CD4-positive, CD25-positive, alpha-beta regulatory T cell (primary cell): Measurements from ENCODE around the gene PNMA6E. TPM values are rescaled to one million over a fixed set of nuclear protein-coding genes. Genes with fewer than 3 reads are reported as not detected.

Experiments
- ATAC-seq, 2 donors: fragments of 150-1000 bp; cut with Tn5 transposase; one replicate each; pipeline ENCODE4 v1.10.0; 2021; ENCODE audit warnings: low read depth in 2 of 2, moderate number of reproducible peaks in 2 of 2, moderate library complexity in 1 of 2
- DNase-seq, 3 donors: peaks; one replicate each; pipeline versions ENCODE4 v3.0.0 to v3.0.0-alpha.2; 2012 to 2022; ENCODE audit warnings: mixed read lengths in 1 of 3
- H3K27ac ChIP-seq: one replicate; pipeline ENCODE4 v1.7.0; 2013; ENCODE audit warnings: mild to moderate bottlenecking, low read length; ENCODE audit not compliant: insufficient read depth, poor library complexity, severe bottlenecking
- H3K27me3 ChIP-seq: one replicate; pipeline ENCODE4 v1.7.0; 2013; ENCODE audit warnings: low read length; ENCODE audit not compliant: control insufficient read depth, insufficient read depth
- H3K36me3 ChIP-seq: one replicate; pipeline ENCODE4 v1.7.0; 2013; ENCODE audit warnings: mild to moderate bottlenecking, low read length, moderate library complexity; ENCODE audit not compliant: control insufficient read depth, insufficient read depth
- H3K4me1 ChIP-seq: 2 replicates; pipeline ENCODE4 v1.7.0; 2013; ENCODE audit warnings: mild to moderate bottlenecking, low read length; ENCODE audit not compliant: insufficient read depth, control insufficient read depth, poor library complexity, severe bottlenecking
- H3K4me3 ChIP-seq: one replicate; pipeline ENCODE4 v1.7.0; 2013; ENCODE audit warnings: low read depth, mild to moderate bottlenecking, low read length, moderate library complexity
- H3K9me3 ChIP-seq, 2 experiments: 1 replicate in 1 of 2; 2 replicates in 1 of 2; pipeline ENCODE4 v1.7.0; 2013; ENCODE audit warnings: low read length in 2 of 2, mild to moderate bottlenecking in 1 of 2, moderate library complexity in 1 of 2; ENCODE audit not compliant: control insufficient read depth in 2 of 2
- H3K27ac Mint-ChIP-seq, 3 donors: one replicate each; pipeline ENCODE4 v1.8.0; 2020 to 2022; ENCODE audit warnings: mild to moderate bottlenecking in 3 of 3, mixed read lengths in 3 of 3, moderate library complexity in 2 of 3
- H3K27me3 Mint-ChIP-seq: one replicate; pipeline ENCODE4 v1.8.0; 2022; ENCODE audit warnings: mild to moderate bottlenecking, mixed read lengths
- H3K36me3 Mint-ChIP-seq: one replicate; pipeline ENCODE4 v1.8.0; 2020; ENCODE audit warnings: mixed read lengths
- H3K4me1 Mint-ChIP-seq, 4 donors: one replicate each; pipeline ENCODE4 v1.8.0; 2020 to 2022; ENCODE audit warnings: mixed read lengths in 4 of 4, mild to moderate bottlenecking in 1 of 4
- H3K4me3 Mint-ChIP-seq, 4 donors: one replicate each; pipeline ENCODE4 v1.8.0; 2020 to 2022; ENCODE audit warnings: mild to moderate bottlenecking in 4 of 4, mixed read lengths in 4 of 4, moderate library complexity in 3 of 4
- H3K9me3 Mint-ChIP-seq, 7 donors: one replicate each; pipeline ENCODE4 v1.8.0; 2020 to 2022; ENCODE audit warnings: mixed read lengths in 7 of 7, mild to moderate bottlenecking in 3 of 7, moderate library complexity in 2 of 7
- polyA plus RNA-seq, 4 donors: library from polyadenylated mRNA; unstranded; fragments of 300-500 nt; fragmentation: Illumina TruSeq; gene quantifications; one replicate each; pipeline ENCODE4 v1.2.3, GENCODE V29; 2021
- total RNA-seq: library from RNA; stranded (reverse); gene quantifications from one replicate; pipeline ENCODE4 v1.2.3, GENCODE V29; 2022

PNMA6E gene
- not detected for total RNA-seq
- polyA plus RNA-seq: not detected

DNA sequence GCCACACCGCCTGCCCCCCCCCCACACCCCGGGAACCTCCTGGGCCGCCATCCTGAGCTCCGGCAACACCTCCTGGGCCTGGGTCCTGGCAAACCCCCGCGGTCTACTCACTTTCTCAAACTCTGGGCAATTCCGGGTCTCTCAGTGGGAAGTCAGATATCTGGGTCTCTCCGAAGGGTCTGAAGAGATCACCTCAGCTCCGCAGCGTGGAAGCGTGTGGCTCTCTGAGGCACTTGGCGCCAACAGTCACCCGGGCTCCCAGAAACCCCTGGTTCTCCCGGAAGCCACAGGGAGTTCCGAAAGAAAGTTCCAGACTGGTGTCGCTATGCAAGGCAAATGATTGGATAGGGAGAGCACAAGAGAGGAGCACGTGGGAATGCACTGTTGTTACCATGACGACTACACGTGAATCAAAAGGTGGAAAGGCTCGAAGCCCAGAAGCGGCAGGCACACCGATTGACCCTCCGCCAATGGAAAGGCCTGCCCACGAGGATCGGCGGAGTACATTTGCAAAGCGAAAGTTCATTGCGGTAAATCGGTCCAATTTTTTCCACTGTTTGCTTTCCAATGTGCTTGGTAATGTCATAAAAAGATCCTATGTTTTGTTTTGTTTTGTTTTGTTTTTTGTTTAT, at the start of gene PNMA6E:
Gene PNMA6E, minus strand, starts transcription at position 218 of the 632 bp plus-strand sequence. CDS start 2,501 bp downstream, outside the sequence.
- Mint-ChIP-seq H3K36me3 (no peaks in the 10 kb centered on the region), H3K9me3 (peaks cover 0 to 1% (median 0%) of the 10 kb centered on the region in 7 donors), H3K4me3 (no peak within 1 kb of the TSS), H3K4me1 (peaks cover 0 to 2% (median 0%) of the 10 kb centered on the region in 4 donors), H3K27me3 (peaks cover 5% of the 10 kb centered on the region), H3K27ac (no peak within 1 kb of the TSS)
- Histone ChIP-seq H3K27me3 (no peaks in the 10 kb centered on the region), H3K27ac (no peak within 1 kb of the TSS), H3K4me3 (no peak within 1 kb of the TSS), H3K9me3 (no peaks in the 10 kb centered on the region), H3K4me1 (no peaks in the 10 kb centered on the region), H3K36me3 (no peaks in the 10 kb centered on the region)
- no peak for DNase-seq
- no peak for ATAC-seq

DNA sequence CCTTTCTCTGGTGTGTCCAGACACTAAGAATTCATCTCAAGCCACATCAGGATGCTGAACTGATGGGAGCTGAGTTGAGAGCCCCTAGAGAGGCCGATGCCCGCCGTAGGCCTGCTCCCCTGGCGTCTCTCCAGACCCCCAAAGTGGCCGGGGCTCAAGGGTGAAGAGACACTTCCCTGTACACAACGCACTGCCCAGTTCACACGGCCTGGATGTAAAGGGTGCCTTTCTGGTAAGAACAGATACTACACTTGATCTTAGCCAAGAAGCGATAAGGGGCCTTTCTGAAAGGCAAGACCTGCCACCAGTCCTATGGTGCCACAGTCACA, 49.8 kb upstream of the PNMA6E start:
- H3K27me3 ChIP-seq: no peaks in the 10 kb centered on the region
- no peaks in the 10 kb centered on the region for H3K27me3 Mint-ChIP-seq
- no peak overlapping the region for H3K4me3 Mint-ChIP-seq
- ATAC-seq (no peak), DNase-seq (no peak)
- H3K27ac ChIP-seq: no peak overlapping the region
- H3K27ac Mint-ChIP-seq: no peak overlapping the region
- peaks cover 0 to 1% (median 0%) of the 10 kb centered on the region in 7 donors for H3K9me3 Mint-ChIP-seq
- H3K36me3 ChIP-seq: no peaks in the 10 kb centered on the region
- H3K9me3 ChIP-seq: no peaks in the 10 kb centered on the region
- H3K4me1 Mint-ChIP-seq: no peaks in the 10 kb centered on the region
- H3K4me3 ChIP-seq: no peak overlapping the region
- no peaks in the 10 kb centered on the region for H3K36me3 Mint-ChIP-seq
- no peaks in the 10 kb centered on the region for H3K4me1 ChIP-seq

DNA sequence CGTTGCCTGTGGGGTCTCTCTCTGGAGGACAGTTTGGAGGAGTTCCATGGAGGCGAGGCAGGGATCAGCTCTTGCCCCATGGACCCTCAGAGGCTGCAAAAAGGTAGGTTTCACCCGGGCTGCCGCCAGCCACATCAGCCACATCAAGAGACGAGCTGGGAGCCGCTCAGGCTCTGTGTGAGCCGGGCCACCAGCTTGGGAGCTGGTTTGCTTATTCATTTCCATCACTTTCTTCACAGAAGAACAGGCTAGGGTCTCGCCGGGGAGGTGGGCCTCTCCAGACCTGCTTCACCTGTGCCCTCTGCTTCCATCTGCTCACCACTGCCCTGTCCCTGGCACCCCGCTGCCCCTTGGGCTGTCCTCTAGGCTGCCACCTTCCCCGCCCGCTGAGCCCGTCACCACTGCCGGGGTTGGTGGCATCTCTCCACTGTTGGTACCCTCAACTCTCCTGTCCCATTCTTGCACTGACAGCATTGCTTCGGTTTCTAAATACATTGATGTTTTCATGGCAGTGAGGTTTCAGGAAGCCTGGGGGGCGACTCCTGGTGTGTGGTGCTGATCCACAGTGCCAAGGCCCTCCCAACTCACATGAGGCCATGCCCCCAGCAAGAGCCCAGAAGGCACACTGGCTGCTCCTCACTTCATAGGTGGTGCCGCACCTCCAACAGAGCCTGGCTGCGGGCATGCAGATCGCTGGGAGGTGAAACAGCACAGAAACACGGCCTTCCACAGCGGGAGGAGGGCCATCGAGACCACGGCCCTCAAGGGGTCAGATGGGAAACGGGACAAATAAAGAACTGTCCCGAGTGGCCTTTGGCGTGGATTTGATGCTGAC, 49.2 kb upstream of the PNMA6E start:
- ATAC-seq (no peak), DNase-seq (no peak)
- Histone ChIP-seq H3K27me3 (no peaks in the 10 kb centered on the region), H3K4me3 (no peak overlapping the region), H3K27ac (no peak overlapping the region), H3K4me1 (no peaks in the 10 kb centered on the region), H3K36me3 (no peaks in the 10 kb centered on the region), H3K9me3 (no peaks in the 10 kb centered on the region)
- Mint-ChIP-seq H3K27ac (no peak overlapping the region), H3K4me1 (no peaks in the 10 kb centered on the region), H3K4me3 (no peak overlapping the region), H3K27me3 (no peaks in the 10 kb centered on the region), H3K9me3 (peaks cover 0 to 1% (median 0%) of the 10 kb centered on the region in 7 donors), H3K36me3 (no peaks in the 10 kb centered on the region)

- Histone ChIP-seq H3K36me3 (no peaks in the 10 kb centered on the region), H3K4me1 (no peaks in the 10 kb centered on the region), H3K27me3 (no peaks in the 10 kb centered on the region), H3K27ac (no peak overlapping the region), H3K4me3 (no peak overlapping the region), H3K9me3 (no peaks in the 10 kb centered on the region)
- Mint-ChIP-seq H3K9me3 (peaks cover 0 to 1% (median 0%) of the 10 kb centered on the region in 7 donors), H3K27ac (no peak overlapping the region), H3K36me3 (no peaks in the 10 kb centered on the region), H3K27me3 (no peaks in the 10 kb centered on the region), H3K4me3 (no peak overlapping the region), H3K4me1 (no peaks in the 10 kb centered on the region)
- DNase-seq (no peak), ATAC-seq (no peak)
Measured at GRCh38 chrX:153449368-153450113, 48.4 kb upstream of the PNMA6E start.

DNA sequence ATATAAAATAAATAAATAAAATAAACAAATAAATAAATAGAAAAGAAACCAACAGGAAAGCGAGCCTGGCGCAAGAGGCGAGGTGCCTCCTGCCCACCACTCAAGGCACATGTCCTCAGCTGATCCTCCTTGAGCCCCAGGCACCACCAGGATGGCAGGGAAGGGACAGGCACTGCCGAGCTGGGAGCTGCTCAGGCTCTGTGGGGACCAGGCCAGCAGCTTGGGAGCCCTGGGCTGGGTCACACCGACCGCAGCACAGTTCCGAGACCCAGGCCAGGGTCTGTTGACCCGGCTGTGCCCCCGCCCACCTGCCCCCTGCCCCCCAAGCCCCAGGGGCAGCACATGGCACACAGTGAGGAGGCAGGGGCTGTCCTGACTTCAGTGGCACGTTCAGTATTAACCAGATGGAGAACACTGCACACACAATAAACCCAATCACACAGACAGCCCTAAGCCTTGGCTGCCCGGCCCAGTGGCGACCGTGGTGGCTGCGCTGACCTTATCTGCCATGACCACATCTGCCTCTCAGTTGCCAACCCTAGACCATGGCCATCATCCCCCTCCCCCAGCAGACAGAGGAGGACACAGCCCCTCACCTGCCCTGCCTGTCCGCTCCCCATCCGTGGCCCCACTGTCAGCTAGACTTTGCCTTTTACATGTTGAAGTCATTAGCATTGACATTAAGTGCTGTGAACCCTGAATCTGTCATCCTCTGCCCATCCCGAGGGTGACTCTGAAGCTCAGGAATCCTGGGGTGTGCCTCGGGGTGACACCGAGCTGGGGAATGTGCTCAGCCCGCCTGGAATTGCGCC, 47.6 kb upstream of the PNMA6E start:
- H3K4me3 Mint-ChIP-seq: no peak overlapping the region
- ATAC-seq: no peak

GRCh38 chrX:153447581-153447960, 46.4 kb upstream of the PNMA6E start:
- DNase-seq (no peak), ATAC-seq (no peak)
- Histone ChIP-seq H3K4me3 (no peak overlapping the region), H3K27me3 (no peaks in the 10 kb centered on the region), H3K9me3 (no peaks in the 10 kb centered on the region), H3K4me1 (no peaks in the 10 kb centered on the region), H3K36me3 (no peaks in the 10 kb centered on the region), H3K27ac (no peak overlapping the region)
- H3K9me3 Mint-ChIP-seq: peaks cover 0 to 1% (median 0%) of the 10 kb centered on the region in 7 donors
- no peaks in the 10 kb centered on the region for H3K4me1 Mint-ChIP-seq
- no peak overlapping the region for H3K4me3 Mint-ChIP-seq
- H3K36me3 Mint-ChIP-seq: no peaks in the 10 kb centered on the region
- peak overlapping the region in 1 of 3 donors; percentile 63 for H3K27ac Mint-ChIP-seq
- H3K27me3 Mint-ChIP-seq: no peaks in the 10 kb centered on the region

More for the DNA sequence above, 47.6 kb upstream of the PNMA6E start:
- Mint-ChIP-seq H3K27me3 (no peaks in the 10 kb centered on the region), H3K36me3 (no peaks in the 10 kb centered on the region), H3K9me3 (peaks cover 0 to 1% (median 0%) of the 10 kb centered on the region in 7 donors), H3K27ac (no peak overlapping the region), H3K4me1 (no peaks in the 10 kb centered on the region)
- DNase-seq: no peak
- Histone ChIP-seq H3K4me1 (no peaks in the 10 kb centered on the region), H3K36me3 (no peaks in the 10 kb centered on the region), H3K27me3 (no peaks in the 10 kb centered on the region), H3K4me3 (no peak overlapping the region), H3K9me3 (no peaks in the 10 kb centered on the region), H3K27ac (no peak overlapping the region)

- Histone ChIP-seq H3K4me3 (no peak overlapping the region), H3K9me3 (no peaks in the 10 kb centered on the region), H3K27me3 (no peaks in the 10 kb centered on the region), H3K36me3 (no peaks in the 10 kb centered on the region), H3K4me1 (no peaks in the 10 kb centered on the region), H3K27ac (no peak overlapping the region)
- DNase-seq: no peak
- H3K9me3 Mint-ChIP-seq: peaks cover 0 to 1% (median 0%) of the 10 kb centered on the region in 7 donors
- ATAC-seq: no peak
- no peak overlapping the region for H3K4me3 Mint-ChIP-seq
- no peaks in the 10 kb centered on the region for H3K4me1 Mint-ChIP-seq
- H3K27me3 Mint-ChIP-seq: no peaks in the 10 kb centered on the region
- no peaks in the 10 kb centered on the region for H3K36me3 Mint-ChIP-seq
- no peak overlapping the region for H3K27ac Mint-ChIP-seq
Measured at GRCh38 chrX:153446950-153447580, 45.9 kb upstream of the PNMA6E start.
